Activated CD8-positive, alpha-beta memory T cell treated with anti-CD3 and anti-CD28 coated beads for 24 hours (primary cell): Measurements from ENCODE around the gene AFAP1L2.
"Not testable (repeated sequence)": the region's sequence is repeated elsewhere in the genome, so short reads cannot be mapped to it uniquely, and the experiment has no call there.

Source experiments
- DNase-seq: peaks from one replicate; pipeline ENCODE4 v3.0.0-alpha.2; 2020

The AFAP1L2 gene

DNA sequence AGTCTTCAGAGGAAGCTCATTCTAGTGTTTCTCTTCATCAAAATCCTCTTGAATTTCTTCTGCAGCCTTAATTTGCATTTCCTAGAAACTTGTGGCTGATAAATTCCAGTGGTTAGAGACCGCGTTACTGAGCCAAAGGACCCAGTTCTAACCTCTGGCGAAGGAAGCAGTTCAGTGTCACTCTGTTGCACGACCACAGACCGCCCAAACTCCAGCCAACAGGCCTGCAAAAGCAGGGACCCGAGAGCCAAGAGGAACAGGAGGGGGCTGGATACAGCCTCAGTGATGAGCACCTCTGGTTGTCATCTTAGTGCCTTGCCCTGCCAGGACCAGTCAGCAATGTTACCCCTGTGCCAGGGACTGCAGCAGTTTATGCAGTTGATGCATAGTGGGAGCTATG, 70.0 kb downstream of the AFAP1L2 start:
- DNase-seq = no peak

- not testable (repeated sequence) for DNase-seq
Observed at GRCh38 chr10:114333441-114333840, 70.9 kb downstream of the AFAP1L2 start.

- DNase-seq = no peak
Observed at GRCh38 chr10:114332301-114333192, 71.8 kb downstream of the AFAP1L2 start.

- no peak for DNase-seq
Observed at GRCh38 chr10:114329634-114330365, 74.5 kb downstream of the AFAP1L2 start.

DNA sequence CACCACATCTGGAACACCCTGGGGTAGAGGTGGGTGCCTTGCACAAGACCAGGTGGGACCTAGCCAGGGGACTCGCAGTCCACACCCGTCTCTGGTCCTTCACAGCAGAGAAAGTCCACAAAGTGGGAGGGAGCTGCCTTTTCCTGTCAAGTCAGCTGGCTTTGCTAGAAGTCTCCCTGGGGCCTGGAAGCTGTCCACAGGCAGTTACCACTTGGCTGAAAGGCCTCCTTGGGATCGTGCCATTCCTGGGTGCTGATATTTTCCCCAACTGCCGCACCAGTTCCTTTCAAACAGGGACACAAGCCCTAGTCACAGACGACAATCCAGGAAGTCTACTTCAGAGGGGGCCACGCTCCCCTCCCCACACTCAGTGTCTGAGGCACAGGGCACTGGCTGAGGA, 75.4 kb downstream of the AFAP1L2 start:
- DNase-seq = no peak

DNA sequence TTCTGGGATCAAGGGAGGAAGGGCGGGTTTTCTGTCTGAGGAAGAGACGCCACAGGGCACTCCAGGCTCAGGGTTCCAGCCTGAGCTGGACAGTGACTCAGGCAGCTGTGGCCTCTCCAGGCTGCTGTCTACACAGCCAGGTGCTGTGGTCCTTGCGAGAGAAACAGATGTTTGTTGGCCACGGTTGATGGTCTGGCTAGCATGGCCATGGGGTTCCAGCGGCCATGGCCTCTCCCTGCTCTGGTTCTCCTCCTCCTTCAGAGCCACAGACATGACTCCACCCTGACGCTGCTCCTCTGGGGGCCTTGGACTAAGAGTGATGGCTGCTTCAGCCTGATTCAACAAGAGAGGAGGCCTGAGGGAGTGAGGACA, 75.9 kb downstream of the AFAP1L2 start:
- DNase-seq = no peak

DNA sequence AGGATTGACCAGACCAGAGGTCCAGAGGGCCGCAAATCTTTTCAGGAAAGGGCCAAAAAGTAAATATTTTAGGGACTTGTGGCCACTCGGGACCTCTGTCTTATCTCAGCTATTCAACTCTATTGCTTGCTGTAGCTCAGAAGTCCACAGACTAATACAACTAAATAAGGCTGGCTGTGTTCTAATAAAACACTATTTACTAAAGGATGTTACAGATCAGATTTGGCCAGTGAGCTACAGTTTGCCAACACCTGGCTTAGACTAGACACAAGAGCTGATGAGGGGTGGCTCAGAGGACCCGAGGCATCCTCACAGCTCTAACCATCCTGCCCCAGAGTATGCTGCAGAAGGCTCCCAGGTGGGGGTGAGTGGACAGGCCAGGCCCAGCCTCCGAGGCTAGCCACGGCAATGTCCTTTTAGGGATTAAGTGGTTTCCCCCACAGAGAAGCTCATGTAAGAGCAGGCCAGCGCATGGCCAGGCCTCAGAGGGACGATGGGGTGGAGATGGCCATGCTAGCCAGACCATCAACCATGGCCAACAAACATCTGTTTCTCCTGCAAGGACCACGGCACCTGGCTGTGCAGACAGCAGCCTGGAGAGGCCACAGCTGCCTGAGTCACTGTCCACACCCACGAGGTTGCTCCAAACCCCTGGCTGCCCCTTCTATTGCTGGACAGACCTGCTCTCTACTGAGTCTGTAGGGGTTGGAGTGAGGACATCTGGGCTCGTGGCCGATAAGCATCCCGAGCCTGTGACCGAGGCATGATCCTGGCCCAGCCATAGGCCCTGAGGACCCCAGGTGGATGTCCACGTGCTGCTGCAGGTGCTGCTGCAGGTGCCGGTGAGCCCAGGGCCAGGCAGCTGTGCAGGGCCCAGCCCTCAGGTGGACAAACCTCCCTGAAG, 76.5 kb downstream of the AFAP1L2 start:
- DNase-seq = no peak

DNA sequence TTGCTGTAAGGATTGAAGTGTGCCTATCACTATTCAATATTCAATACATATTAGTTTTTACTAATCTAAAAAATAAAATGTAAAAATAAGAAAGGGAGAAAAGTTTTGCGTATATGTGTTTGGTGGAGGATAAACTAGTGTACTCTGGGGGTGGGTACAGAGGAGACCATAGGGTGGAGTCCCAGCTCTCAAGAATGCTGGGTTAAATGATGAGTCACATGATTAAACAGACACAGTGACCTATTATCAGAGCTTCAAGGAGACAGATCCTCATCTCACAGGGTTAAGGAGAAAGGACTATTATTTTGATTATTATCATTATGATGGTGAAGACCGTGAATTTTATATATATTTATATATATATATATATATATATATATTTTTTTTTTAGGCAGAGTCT, 77.5 kb downstream of the AFAP1L2 start:
- no peak for DNase-seq

GRCh38 chr10:114323023-114323422, 81.3 kb downstream of the AFAP1L2 start:
- no peak for DNase-seq

DNA sequence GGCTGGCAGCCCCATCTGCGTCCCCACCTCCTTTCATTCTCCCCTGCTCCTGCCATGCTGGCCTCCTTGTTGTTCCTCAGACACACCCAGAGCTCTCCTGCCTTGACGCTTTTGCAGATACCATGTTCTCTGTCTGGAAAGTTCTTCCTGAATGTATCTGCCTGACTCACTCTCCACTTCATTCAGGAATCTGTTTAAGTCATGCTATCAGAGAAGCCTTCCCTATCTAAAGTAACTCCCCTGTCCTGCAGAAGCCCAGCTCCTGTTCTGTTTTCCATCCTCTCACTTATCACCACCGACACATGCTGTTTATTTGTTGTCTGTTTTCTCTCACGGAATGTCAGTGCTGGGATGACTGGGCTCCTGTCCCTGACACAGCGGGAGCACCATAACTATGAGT, 82.0 kb downstream of the AFAP1L2 start:
- DNase-seq = no peak

DNA sequence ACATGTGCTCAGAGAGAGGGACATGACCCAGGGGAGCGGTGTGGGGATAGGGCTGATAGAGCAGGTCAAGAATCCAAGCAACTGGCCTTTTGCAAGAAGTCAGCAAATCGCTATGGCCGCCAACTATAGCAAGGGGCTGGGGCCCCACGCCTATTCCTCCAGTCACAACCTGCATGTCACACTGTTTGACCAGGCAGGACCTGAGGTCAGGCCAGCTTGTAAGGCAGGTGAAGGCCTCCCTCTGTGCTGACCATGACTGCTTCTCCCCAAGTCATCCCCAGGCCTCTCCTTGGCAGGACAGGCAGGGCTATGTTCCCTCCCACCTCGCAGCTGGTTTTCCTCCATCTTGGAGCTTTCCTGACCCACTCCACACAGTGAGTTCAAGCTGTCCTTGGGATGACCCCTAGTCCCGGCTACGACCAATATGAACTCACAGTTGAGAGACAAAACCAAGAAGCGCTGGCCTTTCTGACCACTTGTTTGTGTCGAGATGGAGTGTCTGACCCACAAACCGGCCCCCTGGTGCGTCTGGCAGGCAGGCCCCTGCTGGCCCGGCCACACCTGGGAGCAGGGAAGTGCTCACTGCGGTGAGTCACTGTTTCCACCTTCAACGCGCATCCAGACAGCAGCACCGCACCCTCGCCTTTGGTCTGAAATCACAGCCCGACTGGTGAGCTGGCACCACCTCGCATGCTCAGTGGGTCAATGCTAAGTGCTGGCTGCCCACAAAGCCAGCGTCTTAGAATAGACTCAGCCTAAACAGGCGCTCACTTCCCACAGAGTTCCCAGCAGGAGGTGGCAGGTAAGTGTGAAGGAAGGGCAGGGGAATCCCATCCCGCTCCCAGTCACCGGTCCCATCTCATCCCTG, 83.8 kb downstream of the AFAP1L2 start:
- no peak for DNase-seq

GRCh38 chr10:114319406-114320248, 84.7 kb downstream of the AFAP1L2 start:
- DNase-seq = no peak

DNA sequence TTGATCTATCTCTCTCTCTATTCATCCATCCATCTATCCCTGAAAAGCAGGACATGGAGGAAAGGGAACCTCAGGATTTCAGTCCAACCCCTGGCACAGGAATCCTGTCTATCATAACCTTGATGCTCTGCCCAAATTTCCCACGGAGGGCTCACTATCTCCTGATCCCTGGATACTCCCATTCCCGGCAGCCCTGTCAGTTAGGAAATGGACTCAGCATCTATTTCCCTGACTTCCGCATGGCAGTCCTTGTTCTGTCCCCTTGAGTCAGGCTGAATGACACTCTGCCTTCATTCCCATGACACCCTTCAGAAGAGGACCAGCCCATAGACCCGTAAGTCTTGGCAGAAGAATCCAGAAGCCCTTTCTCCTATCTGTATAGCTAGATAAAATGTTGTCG, 87.6 kb downstream of the AFAP1L2 start:
- no peak for DNase-seq

DNA sequence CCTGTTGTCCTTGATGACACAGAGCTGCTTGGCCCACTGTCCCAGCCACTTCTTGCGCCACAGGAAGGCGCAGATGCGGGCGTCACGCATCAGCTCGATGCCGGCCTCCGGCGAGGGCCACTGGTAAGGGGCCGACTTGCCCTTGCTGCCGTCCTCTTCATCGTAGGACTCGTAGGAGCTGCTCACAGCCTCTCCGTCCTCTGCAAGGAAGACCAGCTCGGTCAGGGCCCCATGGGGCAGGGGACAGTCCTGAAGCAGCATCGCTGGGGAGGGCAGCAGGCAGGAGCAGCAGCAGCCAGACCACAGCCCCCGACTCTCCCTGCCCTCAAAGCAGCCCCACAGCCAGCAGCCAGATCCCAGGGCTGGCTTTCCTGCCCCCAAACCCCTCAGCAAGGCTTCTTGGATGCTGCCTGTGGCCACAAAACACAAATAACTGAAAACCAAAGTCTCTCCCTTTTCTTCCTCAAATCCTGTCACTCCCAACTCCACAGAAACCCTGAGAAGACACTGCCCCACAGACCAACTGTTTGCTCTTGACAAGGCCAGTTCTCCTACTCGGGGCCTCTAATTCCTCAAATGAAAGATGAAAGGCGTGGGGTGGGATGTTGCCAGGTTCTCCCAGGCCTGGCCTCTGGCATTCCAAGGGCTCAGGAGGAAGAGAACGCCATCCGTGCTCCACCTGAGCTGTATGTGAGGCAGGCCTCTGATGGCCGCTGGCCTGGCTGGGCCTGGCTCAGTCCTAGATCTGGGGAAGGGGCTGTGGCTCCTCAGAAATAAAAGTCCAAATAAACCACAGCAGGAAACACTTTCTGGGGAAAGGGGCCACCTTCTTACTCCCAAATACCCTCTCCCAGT, 88.5 kb downstream of the AFAP1L2 start:
- DNase-seq = no peak

GRCh38 chr10:114313866-114314265, 90.4 kb downstream of the AFAP1L2 start:
- DNase-seq = no peak

DNA sequence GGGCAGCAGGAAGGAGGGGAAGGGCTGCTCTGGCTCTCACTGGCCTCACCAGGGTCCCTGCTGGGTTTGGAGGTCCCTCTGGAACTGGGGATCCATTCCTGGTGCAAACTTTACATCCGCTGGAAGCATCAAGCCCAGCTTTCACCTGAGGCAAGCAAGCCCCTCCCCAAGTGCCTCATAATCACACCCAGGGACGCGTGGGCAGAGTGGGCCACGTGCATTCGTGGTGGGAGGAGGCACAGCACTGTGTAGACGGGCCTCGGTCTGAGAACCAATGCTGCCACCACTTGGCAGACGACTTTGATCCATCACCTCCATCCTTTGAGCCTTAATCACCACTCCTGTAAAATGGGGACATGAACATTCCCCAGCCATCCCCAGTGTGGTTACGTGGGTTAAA, 91.2 kb downstream of the AFAP1L2 start:
- DNase-seq = no peak

DNA sequence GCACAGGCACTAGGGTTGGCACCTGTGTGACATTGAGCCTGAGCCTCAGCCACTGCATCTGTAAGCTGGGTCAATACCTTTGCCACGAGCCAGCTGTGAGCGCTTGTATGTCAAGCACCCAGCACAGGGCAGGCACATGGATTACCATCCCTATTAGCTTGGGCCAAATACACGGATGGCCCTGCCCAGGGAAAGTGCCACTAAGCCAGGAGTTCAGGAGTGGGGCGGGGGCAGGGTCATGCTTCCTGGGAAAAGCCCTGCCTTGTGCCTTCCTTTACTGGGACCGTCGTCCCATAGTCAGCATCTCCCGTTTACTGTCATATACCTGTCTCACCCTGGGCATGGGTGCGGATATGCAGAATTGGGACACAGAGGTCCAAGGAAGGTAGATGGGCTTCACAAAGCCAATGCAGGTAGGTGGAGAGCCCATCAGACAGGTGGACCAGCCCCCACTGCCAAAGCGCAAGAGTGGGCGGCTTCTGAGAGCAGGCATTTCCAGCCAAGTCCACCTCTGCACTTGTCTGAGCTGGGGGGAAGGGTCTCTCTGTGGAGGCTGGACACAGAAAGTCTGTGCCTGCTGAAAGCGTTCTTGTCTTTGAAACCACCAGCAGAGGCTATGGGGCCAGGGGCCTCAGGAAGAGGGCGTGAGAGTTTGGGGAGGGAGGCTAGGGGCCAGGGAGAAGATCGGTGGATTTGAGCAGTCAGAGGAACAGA, 92.6 kb downstream of the AFAP1L2 start:
- DNase-seq = no peak

DNA sequence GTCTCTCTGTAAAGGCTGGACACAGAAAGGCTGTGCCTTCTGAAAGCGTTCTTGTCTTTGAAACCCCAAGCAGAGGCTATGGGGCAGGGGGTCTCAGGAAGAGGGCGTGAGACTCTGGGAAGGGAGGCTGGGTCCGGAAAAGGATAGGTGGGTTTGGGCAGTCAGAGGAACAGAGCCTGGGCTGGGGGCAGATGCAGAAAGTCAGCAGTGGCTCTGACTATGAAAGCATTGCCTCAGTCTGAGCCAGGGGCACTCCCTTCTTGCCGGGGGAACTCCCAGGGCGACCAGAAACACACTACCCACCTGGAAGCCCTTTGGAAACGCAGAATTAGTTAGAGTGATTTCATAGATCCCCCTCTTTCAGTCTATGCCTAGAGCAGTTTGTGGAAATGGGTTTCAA, 93.3 kb downstream of the AFAP1L2 start:
- DNase-seq = no peak

DNA sequence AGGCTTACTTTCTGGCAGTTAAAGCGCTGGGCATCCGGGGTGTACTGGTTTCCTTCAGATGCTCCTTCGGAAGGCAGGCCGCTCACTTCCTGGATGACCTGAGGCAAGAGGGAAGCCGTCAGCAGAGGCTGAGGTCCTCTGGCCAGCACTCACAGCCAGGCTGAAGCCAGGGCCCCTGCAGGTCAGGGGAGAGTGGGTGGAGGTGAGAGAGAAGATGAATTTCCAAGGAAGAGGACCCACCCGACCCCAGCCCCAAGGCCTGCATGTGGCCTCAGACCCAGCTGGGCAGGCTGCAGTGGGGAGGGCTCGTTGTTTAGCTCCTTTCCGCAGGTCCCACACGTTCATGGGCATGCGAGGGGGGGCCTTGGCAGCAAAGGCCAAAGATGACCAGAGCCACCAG, 94.0 kb downstream of the AFAP1L2 start:
- no peak for DNase-seq

- no peak for DNase-seq
Observed at GRCh38 chr10:114309364-114309651, 95.0 kb downstream of the AFAP1L2 start.
